K562 (cell line): ENCODE measurements around the gene RRM2. TPM values are rescaled to one million over a fixed set of nuclear protein-coding genes. Genes with fewer than 3 reads are reported as not detected.

ENCODE experiments used
- FOXJ2 ChIP-seq: fragments of 200-800 bp; sonication (Bioruptor generic); IDR thresholded peaks from 2 replicates; pipeline ENCODE4 v1.6.1; 2016; ENCODE audit warnings: missing genetic modification characterization, missing compliant biosample characterization
- polyA plus RNA-seq, 8 experiments: library from polyadenylated mRNA; depleted of rRNA in 4 of 8; stranded (reverse) in 5 of 8; unstranded in 3 of 8; fragments of >200 nt; fragmentation: Nextera tagmentation in 2 of 8; fragmentation: Illumina TruSeq in 1 of 8; extraction: Ambion mirVana in 2 of 8; extraction: Trizol in 1 of 8; gene quantifications; 2 replicates each; pipeline versions ENCODE4 v1.2.1 to v1.2.3, GENCODE V29; 2011 to 2014; ENCODE audit warnings: inconsistent platforms in 1 of 8, missing spikeins in 1 of 8
- total RNA-seq, 7 experiments: library from RNA; depleted of rRNA in 6 of 7; stranded (reverse); fragments of >200 nt in 6 of 7; fragmentation: Illumina TruSeq in 2 of 7; extraction: Trizol in 2 of 7; gene quantifications; 2 replicates each; pipeline versions ENCODE4 v1.2.1 to v1.2.3, GENCODE V29; 2011 to 2021; ENCODE audit warnings: low replicate concordance in 1 of 7
- TF ChIP-seq, protein P1 (sequence below), 2 experiments: fragments of 450-650 bp; formaldehyde crosslinking in 1 of 2; IDR thresholded peaks; 2 replicates each; pipeline versions ENCODE4 v1.4.0 to v1.6.1; 2014 to 2020; ENCODE audit warnings: mild to moderate bottlenecking in 2 of 2, borderline replicate concordance in 1 of 2, low read depth in 1 of 2

Gene RRM2
- total and polyA plus RNA-seq, 9 of the 15 experiments (the other 6 are each of a cell fraction or from before 2014, with no cell fraction given): 50.1 to 244 (median 128) TPM

- TF ChIP-seq, protein P1, sequence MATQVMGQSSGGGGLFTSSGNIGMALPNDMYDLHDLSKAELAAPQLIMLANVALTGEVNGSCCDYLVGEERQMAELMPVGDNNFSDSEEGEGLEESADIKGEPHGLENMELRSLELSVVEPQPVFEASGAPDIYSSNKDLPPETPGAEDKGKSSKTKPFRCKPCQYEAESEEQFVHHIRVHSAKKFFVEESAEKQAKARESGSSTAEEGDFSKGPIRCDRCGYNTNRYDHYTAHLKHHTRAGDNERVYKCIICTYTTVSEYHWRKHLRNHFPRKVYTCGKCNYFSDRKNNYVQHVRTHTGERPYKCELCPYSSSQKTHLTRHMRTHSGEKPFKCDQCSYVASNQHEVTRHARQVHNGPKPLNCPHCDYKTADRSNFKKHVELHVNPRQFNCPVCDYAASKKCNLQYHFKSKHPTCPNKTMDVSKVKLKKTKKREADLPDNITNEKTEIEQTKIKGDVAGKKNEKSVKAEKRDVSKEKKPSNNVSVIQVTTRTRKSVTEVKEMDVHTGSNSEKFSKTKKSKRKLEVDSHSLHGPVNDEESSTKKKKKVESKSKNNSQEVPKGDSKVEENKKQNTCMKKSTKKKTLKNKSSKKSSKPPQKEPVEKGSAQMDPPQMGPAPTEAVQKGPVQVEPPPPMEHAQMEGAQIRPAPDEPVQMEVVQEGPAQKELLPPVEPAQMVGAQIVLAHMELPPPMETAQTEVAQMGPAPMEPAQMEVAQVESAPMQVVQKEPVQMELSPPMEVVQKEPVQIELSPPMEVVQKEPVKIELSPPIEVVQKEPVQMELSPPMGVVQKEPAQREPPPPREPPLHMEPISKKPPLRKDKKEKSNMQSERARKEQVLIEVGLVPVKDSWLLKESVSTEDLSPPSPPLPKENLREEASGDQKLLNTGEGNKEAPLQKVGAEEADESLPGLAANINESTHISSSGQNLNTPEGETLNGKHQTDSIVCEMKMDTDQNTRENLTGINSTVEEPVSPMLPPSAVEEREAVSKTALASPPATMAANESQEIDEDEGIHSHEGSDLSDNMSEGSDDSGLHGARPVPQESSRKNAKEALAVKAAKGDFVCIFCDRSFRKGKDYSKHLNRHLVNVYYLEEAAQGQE (IDR thresholded peaks at IDR 0.05; ENCODE audit: borderline replicate concordance): no peak
- TF ChIP-seq, protein P1 (CRISPR knock-in tag; IDR thresholded peaks at IDR 0.05; ENCODE audit: low read depth): no peak
- TF ChIP-seq FOXJ2 (tag): no peak
Measured at GRCh38 chr2:10149635-10150034, 27.1 kb downstream of the RRM2 start (continued).
